Testis (tissue), 2 donors: ENCODE results near the gene TCF3.

Experiments used
- CTCF ChIP-seq, 3 experiments: fragments of 450-650 bp in 2 of 3; fragments of 200-600 bp in 1 of 3; sonication (generic) in 1 of 3; IDR thresholded peaks; one replicate each; pipeline ENCODE4 v1.5.1; 2016 to 2019; ENCODE audit warnings: antibody characterized with exemption in 3 of 3, mild to moderate bottlenecking in 2 of 3, moderate library complexity in 1 of 3
- POLR2A ChIP-seq: fragments of 450-650 bp; IDR thresholded peaks from one replicate; pipeline ENCODE4 v1.6.1; 2017; ENCODE audit warnings: antibody characterized with exemption, mild to moderate bottlenecking, moderate library complexity

- no peak for TF ChIP-seq CTCF (IDR thresholded peaks at IDR 0.05)
- no peak for TF ChIP-seq POLR2A
Observed at GRCh38 chr19:1616875-1617274, 35.5 kb downstream of the TCF3 start.
